ENCODE measurements around the gene ARMC3. TPM values are rescaled to one million over a fixed set of nuclear protein-coding genes. Genes with fewer than 3 reads are reported as not detected.

ARMC3 gene
- polyA plus RNA-seq, 1 donor = not detected

DNA sequence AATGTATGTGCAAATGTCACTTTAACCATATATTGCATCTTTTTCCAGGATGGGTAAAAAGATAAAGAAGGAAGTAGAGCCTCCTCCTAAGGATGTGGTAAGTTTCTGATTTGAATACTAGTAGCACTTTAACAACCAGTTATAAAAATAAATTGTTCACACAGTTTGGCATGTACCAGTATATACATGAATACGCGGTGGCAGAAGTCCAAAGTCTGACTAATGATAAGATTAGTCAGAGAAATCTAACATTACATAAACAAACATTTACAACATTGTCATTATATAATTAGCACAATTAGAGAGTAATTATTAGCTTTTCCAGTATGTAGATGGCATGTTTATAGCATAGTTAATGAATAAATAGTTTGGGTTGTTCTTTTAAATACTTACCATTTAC lies 4.1 kb downstream of the ARMC3 start:
- DNase-seq = no peak

DNA sequence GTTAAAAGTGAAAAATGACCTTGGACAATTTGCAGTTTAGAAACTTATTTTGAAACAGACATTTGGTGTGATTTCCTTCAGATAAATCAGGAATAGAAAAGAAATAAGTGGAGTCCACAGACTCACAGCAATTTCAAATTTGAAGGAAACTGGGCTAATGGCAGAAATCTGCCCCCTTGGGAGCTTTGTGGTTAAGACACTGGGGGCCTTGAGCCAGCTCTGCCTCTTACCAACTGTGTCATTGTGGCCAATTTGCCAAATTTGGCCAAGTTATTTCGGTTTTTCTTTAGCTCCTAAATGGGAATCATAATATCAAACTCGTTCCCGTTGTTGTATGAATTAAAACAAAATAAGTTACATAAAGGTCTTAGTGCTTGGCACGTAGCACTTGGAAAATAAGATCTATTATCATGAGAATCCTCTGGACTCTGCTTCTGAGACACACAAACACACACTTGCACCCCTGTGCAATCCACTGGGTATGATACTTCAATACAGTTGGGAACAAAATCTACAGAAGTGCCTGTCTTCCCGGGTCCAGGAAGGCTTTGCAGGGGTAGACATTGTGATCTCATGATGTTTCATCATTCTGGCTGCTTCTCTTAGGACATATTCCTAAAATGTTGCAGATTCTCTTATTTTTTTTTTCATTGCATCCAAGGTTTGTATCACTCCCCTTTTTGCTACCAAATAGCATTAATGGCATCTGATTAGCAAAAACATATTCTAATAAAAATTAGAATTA lies 4.9 kb downstream of the ARMC3 start:
- no peak for DNase-seq

DNA sequence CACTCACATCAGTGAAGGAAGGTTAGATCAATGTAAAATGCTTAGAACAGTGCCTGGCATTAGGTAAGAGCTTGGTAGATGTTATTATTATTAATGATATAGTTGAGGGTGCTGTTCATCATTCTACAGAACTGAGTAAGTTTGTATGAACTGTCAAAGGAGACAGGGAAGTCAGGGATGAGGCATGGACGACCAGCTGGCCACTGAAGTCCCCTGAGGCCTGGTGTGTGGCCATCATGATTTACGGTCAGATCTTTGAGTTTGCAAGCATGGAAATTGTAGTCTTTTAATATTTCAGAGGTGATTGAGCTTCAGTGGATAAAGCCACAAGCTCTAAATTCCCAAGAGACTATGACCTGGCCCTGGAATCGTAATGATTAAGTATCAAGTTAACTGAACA lies 6.9 kb downstream of the ARMC3 start:
- DNase-seq = no peak

DNA sequence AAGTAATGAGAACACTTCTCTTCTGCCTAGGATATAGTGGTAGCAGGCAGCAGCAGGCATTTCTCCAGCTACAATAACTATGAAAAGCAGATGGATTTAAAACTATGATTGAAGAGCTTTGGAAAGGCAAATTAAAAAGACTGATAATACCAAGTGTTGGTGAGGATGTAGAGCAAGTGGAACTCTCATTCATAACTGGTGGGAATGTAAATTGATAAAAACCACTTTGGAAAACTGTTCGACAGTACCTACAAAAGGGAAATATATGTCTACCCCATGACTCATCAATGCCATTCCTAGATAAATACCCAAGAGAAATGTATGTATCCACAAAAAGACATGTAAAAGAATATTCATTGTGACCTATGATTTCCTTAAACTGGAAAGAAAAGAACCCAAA lies 14.6 kb downstream of the ARMC3 start:
- no peak for DNase-seq

DNA sequence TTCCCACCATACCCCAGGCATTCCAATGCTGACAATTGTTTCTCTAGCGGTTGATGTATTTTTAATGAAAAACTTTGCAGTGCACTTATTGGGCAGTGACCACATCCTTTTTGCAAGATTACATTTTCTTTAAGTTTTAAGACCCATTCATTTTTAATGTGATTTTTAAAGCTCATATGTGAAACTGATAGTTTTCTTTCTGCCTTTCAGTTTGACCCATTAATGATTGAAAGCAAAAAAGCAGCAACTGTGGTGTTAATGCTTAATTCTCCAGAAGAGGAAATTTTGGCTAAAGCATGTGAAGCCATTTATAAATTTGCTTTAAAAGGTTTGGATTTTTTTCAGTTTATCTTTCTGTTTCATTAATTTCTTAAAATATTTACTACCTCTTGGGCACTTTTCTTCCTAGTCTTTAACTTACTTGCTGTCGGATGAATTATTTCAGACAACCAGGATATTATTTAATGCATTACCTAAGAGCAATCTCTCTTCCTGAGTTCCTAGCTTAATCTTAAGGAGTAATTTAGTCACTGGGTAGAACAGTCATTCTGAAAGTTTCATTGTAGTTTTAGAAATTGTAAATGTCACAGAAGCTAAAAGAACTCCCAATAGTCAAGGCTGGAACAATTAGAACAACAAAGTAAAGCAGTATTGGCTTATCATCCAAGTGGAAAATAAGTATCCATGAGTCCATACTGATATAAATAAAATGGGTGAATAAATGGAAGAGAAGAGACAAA lies 18.3 kb downstream of the ARMC3 start:
- DNase-seq = no peak

DNA sequence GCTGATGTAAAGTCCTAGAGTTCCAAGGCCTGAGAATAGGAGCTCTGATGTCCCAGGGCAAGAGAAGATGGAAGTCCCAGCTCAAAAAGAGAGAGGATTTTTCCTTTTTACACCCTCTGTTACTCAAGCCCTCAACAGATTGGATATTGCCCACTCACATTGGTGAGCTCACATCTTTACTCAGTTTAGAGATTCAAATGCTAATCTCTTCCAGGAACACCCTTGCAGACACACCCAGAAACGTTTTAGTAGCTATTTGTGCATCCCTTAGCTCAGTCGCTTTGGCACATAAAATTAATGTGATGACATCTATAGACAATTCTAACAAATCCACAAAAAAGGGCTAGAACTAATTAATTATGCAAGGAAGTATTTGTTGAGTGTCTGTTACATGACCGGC lies 27.1 kb downstream of the ARMC3 start:
- no peak for DNase-seq

DNA sequence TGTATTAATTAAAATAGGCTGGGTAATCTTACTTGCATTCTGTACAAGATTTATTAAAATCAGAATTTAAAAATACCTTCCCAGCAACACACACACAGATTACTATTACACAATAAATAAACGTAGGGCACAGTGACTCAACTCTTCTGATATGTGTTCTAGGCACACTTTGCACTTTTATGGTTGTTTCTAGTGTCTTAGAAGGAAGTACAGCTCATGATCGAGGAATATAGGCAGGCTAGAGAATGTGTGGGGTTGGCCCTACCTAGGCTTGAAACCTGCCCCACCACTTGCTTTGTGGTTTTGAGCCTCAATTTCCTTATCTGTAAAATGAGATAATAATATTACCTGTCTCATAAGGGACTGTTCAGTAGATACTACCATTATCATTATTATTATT lies 30.5 kb downstream of the ARMC3 start:
- no peak for DNase-seq

DNA sequence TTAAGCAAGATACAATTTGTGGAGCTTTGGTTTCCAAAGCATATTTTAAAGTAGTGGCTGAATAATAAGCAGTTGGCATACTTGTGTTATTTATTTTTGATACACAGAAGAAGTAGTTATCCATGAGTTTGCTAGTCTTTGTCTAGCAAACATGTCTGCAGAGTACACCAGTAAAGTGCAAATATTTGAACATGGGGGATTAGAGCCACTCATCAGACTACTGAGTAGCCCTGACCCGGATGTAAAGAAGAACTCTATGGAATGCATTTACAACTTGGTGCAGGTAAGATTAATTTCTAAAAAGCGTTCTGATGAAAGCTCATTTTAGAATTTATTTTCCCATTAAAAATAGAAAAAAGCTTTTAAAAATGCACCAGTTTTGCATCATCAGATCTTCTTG lies 31.4 kb downstream of the ARMC3 start:
- DNase-seq = no peak

DNA sequence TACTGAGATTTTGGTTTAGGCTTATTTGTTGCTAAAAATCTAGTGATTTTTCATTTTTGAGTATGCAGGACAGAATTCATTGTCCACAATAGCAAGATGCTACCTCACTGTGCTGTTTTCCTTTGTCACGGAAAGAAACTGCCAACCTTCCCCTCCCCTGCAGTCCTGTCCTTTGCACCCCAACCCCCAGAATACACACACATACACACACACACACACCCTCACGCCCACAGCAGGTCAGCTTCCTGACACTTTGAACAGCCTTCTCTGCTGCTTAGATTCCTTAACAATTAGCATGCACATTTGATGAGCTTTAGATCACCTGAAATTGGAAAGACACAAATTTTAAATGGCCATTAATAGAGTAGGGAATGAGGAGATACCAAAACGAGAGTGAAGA lies 32.1 kb downstream of the ARMC3 start:
- no peak for DNase-seq

DNA sequence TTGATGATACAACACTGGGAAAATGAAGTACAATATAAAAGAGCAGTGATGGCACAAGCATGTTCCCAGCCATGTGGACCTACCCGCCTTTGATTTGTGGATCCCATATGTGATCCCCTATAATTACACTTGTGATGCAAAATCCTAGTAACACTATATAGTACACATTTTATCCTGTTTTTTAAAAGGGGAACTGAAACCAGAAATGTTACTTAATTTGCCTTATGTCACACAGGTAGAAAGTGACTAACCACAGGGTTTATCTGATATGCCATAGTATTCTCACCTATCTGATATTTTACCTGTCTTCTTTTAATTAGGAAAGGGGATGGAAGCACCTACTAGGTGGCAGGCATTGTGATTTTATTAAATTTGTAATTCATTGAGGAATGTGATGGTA lies 35.0 kb downstream of the ARMC3 start:
- no peak for DNase-seq

DNA sequence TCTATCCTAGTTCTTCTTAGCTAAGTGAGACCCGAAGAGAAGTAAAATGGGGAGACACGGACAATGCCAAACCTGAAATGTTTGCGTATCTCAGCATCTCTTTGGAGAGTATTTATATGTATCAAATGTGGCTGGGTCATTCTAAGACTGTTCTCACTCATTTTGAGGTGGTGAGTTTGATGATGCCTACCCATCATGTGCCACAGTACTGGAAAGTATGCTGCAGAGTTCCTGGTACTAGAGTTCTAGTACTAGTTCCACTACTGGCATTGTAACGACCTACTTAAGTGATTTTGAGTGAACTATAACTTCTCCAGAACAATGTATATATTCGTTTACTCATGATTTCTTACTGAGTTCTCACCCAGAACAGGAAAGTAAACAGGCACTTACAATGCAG lies 41.9 kb downstream of the ARMC3 start:
- DNase-seq = no peak

DNA sequence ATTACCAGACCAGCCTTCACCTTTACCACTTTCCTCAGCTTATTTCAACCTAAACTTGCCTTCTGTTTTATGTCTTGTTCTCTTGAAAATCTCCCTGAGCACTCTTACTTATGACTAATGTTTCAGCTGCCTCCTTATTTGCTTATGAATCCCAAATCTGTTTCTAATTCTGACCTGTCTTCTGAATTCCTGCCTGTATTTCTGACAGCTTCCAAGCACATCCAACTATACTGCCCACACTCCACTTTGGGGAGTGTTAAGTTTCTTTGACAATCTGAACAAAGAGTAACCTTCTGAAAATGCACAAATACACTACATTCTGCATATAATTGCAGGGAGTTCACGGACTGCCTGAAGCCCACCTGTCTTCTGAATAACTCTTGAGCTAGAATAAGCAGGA lies 48.7 kb downstream of the ARMC3 start:
- DNase-seq = no peak

DNA sequence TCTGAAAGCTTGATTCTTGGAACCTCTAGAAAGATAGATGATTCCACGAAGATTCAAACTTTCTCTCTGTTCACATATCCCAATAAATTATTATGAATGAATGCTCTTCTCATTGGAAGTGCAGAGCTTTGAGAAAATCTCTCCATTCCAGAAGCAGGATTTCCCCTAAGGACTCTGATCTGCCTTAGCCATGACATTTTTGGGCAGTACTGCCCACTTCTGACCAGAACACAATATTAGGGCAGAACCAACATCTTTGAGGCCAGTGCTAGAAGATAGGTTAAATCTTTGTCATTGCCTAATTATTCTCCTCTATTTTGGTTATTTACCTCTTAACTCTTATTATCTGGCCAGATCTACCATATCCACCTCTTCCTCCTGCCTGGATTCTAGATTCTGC lies 49.9 kb downstream of the ARMC3 start:
- DNase-seq = no peak

DNA sequence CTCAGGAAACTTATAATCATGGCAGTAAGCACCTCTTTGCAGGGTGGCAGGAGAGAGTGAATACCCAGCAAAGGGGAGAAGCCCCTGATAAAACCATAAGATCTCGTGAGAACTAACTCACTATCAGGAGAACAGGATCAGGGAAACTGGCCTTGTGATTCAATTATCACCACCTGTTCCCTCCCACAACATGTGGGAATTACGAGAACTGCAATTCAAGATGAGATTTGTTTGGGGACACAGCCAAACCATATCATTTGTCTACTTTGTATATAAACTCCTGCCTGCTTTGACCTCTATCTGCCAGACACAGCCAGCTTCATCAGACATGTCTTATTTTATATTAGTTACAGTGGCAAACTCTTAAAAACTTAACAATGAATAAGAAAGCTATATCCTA lies 50.4 kb downstream of the ARMC3 start:
- no peak for DNase-seq

DNA sequence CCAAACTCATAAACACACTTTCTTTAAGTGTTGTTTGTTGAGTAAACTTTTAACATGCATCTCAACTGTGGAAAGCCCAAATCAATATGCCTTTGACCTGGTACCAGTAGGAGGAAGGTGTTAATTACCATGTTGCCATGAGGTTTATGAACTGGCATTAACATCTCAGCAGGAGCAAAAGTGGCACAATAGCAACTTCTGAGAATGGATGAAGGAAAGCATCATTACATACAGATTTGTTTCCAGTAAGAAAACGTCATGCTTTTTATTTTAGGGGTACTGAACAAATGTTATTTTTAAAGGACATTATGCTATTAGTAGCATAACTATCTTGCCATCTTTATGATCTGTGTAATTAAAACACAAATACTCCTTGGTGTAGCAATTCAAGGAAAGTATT lies 51.1 kb downstream of the ARMC3 start:
- no peak for DNase-seq

DNA sequence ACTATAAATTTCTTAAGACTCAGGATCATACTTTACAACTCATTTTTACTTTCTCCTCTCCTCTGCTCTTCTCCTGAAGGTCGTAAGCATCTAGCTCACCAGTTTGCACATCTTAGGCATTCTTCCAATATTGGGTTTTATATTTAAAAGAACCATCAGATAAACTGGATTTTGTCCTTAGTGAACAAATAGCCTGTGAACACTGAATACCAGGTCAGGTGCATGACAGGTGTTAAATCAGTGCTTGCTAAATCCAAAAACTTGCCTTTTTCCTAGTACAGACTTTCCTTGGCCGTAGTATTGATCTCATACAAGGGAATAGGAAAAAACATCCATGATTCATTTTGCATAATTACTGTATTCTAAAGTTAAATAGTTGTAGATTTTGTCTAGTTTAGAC lies 53.0 kb downstream of the ARMC3 start:
- no peak for DNase-seq

DNA sequence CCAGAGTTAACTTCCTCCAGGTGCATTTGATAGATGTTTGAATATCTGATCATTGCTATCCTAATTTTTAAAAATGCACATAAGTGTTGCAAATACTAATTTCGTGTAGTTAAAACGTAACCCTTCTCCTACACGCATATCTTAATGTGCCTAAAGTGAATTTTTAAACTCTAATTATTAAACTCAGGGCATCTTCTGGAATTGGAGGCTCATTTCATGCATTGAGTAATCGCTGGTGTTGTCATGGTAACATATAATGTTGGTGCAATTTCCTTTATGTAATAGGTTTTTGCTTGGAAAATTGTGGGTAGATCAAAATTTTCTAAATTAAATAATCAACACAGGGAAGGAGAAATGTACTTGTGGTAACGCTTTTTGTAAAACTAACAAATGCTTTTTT lies 56.2 kb downstream of the ARMC3 start:
- no peak for DNase-seq

DNA sequence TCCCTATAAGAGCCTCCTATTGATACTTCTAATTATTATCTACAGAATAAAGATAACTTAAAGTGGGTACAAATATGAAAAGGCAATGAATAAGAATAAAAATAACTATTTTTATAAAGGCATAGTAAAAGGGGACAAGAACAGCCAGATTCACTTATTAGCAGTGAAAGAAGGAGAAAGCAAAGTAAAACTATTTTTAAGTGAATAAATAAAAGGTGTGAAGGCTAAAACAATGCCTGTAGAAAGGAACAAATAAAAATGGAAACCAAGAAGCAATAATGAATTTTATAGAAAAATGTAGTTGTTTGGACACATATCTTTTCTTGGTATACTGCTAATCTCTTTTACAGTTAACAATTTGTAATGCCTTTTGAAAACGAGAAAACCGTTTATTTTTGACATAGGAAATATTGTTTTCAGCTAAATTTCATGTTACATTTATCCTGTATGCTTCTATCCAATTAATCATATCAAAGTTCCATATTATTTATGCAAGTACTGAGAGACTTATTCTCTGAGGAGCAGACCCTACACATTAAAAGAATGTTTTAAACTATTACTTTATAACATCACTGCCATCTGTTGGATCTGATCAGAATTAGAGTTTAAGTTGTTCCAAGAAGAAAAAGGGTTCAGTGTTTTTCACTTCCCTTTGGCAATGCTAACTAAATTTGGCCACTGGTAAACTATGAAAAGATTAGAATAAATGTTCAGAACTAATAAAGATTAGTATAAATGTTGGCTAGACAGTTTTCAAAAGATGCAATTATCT lies 59.1 kb downstream of the ARMC3 start:
- DNase-seq = peak; percentile 7

DNA sequence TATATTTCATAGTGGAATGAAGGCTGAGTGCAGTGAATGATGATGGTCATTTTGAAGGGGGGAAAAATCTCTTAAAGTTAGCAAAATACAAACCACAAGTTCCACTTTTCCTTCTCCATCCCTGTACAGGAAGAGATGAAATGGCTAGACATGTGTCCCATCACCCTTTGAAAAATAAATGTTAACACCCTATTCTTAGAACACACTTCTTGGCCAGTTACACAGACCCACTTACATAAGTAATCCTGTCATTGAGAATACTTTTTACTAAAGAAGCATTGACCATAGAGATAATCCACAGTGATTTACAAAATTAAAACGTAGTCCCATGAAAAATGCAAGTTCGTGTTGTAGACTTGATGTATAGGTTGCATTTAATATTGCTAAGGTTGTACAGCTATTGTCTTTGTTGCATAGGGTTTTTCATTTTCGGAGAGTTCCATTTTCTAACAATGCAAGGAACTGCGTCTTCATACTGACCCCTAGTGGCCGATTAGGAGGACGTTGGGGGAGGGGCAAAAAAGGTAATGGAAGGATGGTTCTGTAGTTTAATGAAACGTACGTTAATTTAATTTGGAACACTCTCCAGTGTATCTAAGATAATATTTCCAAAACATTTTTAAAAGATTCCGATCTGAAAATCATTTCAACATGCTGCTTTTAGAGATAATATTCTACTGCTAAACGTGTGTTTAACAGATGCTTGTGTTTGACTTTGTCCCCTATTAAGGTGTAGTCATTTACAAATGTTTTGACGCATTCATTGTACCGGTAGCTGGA lies 60.9 kb downstream of the ARMC3 start:
- DNase-seq = peak; percentile 62

DNA sequence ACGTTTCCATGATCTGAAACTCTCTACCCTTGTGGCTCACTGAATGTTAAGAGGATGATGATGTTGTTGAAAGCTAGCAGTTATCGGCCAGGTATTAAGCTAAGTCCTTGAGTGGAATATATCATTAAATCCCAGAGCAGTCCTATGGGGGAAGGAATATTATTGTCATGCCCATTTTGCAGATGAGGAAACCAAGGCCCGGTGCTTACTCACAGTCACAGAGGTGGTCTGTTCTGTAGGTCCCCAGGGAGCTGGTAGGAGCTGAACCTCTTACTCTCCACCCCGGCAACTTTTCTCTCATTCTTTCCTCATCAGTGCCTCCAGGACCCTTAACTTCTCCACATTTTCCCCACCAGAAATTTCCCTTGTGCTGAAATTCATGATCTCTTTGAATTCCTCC lies 62.6 kb downstream of the ARMC3 start:
- no peak for DNase-seq

DNA sequence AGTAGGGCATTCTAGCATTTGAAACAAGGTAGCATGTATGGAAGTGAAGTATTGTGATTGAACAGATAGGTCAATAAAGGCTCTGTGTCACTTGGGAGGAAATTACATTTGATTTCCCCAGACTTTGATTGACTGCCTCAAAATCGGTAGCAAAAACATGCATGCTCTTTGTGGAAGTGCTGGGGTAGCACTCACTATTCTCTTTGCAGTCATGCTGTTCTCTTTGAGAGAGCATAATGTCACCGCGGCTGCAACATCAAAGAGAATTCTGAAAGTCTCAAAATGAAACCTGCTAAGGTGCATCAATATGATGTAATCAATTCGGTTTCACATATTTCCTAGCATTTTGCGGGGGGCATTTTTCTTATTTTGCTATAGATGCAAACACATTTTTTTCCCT lies 64.2 kb downstream of the ARMC3 start:
- no peak for DNase-seq

DNA sequence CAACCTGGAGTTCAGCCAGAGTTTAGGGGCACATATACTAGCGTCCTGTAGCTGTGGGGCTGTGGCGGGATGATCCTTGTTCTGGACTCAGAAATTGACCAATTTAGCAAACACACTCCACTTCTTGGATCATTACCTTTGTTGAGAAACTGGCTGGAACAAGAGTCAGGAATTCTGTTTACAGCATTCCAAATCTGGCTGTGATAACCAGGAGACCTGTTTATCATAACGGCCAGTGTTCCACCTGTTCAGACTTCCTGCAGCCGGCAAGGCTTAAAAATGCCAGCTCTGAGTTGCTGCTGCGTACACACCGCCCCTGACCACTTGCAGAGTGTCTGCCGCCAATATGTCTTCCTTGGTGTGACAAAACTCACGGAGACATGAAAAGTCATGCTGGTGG lies 64.8 kb downstream of the ARMC3 start:
- DNase-seq = no peak

DNA sequence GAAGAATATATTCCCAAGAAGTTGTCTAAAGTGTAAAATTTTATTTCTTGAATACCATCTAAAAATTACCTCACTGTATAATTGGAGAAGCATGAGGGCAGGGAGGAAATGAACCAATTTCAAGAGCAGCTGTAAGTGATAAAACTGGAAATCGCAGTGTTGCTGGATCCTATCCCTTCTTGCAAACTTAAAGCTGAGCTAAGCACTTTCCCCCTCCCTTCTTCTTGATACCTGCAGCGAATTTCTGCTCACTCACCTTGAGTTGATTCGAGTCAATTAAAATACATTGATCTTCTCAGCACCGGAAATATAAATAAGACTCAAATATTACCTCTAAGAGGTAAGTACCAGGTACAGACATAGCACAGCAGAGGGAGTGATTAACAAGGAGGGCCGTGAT lies 65.5 kb downstream of the ARMC3 start:
- no peak for DNase-seq
